HG02970 (cell line): ENCODE data around the gene DOCK7.

Experiments
- ATAC-seq: cut with Tn5 transposase; IDR thresholded peaks from one replicate; pipeline ENCODE4 v1.9.1; 2021; ENCODE audit warnings: mild to moderate bottlenecking, moderate library complexity, moderate number of reproducible peaks; ENCODE audit not compliant: unreplicated experiment, low FRiP score

Gene DOCK7

DNA sequence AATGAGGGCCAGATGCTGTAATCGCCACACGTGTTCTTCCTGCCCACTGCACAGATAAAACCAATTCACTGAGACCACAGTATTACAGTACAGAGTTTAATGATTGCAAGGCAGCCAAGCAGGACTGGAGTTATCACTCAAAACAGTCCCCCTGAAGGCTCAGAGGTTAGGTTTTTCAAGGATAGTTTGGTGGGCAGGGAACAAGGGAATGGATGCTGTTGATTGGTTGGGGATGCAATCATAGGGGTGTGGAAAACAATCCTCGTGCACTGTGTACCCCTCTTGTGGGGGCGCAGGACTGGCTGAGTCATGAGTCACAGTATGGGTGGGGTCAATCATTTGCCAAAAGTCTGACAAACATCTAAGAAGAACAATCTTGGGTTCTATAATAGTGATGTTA, 263.8 kb downstream of the DOCK7 start:
- ATAC-seq = no peak

DNA sequence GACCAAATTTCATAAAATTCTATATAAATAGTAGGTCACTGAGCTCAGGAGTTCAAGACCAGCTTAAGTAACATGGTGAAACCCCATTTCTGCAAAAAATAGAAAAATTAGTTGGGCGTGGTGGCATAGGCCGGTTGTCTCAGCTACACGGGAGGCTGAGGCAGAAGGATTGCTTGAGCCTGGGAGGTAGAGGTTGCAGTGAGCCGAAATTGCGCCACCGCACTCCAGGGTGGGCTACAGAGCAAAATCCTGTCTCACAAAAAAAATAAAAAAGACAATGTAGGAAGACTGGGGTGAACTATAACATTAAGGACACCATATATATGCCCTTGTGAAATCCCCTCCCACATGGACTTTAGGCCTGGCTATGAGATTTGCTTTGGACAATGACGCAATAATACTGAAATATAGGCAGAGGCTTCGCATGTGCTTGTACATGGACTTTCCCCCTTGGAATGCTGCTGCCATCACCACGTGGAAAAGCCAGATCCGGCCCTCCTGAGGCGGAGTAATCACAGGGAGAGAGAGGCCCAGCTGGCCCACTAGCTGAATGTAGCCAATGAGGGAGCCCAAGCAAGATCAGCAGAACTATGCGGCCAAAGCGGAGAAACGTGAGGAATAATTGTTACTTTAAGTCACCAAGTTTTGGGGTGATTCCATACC, 264.5 kb downstream of the DOCK7 start:
- no peak for ATAC-seq

DNA sequence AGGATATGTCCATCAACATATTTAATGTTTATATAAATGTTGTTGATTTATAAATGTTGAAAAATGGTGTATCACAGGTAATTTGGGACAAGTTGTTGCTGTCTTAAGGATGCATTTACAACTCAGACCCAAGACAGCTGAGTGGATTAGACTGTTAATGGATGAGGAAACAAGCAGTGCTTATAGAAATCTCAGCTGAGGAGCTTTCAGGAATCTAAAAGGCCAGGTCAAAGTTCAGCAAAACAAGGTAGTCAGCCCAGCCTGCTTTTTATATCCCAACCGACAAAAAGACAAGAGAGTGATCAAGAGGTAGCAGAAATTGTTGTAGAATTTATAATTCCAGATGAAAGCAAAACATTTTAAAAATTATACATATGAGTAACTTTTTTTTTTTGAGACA, 268.0 kb downstream of the DOCK7 start:
- no peak for ATAC-seq

DNA sequence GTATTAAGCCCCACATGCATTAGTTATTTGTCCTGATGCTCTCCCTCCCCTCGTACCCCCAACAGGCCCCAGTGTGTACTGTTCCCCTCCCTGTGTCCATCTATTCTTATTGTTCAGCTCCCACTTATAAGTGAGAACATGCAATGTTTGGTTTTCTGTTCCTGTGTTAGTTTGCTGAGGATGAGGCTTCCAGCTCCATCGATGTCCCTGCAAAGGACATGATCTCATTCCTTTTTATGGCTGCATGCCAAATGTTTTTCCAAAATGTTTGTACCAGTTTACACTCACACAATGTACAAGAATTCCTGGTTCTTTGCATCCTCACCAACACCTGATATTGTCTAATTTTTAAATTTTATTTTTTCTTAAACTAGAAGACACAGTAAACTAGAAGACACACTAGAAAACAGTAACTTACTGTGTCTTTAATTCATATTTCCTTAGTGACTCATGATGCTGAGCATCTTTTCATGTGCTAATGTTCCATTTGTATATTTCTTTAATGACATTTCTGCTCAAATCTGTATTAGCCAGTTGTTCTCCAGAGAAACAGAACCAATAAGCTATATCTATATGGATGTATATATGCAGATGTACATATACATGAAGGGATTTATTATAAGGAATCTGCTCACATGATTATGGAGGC, 270.7 kb downstream of the DOCK7 start:
- no peak for ATAC-seq

DNA sequence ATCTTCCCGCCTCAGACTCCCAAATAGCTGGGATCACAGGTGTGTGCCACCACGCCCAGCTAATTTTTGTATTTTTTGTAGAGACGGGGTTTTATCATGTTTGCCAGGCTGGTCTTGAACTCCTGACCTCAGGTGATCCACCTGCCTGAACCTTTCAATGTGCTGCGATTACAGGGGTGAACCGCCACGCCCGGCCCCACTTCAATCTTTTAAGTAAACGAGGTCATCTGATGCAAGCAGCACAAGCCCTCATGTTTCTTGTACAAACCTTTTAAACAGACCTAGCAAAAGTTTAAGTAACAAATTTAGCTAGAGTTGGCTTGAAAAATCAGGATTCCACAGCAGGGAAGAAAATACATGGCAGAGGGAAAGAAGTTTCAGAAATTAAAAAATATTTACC, 272.5 kb downstream of the DOCK7 start:
- no peak for ATAC-seq

DNA sequence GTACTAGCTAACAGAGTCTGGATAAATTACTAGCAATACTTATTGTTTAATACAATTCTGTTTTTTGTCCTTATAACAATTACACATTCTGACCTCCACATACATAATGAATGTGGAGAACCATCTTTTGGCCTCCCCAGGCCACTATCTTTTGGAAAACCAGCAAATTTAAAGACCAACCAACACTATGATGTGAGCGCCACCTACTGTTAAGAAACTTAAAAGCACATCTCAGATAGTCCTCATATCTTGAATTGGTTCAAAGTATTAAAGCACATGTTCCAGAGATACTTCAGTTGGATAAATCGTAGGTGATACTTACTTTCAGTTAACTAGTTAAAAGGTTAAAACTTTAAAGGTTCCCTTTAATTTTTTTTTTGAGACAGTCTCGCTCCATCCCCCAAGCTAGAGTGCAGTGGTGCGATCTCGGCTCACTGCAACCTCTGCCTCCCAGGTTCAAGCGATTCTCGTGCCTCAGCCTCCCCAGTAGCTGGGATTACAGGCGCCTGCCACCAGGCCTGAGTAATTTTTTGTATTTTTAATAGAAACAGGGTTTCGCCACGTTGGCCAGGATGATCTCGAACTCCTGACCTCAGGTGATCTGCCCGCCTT, 280.7 kb downstream of the DOCK7 start:
- ATAC-seq = no peak

DNA sequence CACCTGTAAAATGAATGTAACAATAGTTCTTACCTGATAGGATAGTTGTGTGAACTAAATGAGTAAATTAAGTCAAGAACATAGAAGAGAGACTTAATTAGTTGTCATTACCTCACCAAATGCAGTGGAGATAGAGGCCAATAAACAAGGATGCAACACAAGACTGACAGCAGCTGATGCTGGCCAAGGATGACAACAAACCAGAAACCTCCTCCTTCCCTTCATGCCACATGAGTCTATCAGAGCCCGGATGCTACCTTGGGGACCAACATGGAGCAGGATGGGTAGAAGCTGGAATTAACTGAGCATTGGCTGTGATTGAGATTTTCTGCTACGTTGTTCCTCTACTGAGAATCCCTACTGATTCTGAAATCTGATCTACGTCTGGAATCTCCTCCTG, 281.6 kb downstream of the DOCK7 start:
- ATAC-seq = no peak

DNA sequence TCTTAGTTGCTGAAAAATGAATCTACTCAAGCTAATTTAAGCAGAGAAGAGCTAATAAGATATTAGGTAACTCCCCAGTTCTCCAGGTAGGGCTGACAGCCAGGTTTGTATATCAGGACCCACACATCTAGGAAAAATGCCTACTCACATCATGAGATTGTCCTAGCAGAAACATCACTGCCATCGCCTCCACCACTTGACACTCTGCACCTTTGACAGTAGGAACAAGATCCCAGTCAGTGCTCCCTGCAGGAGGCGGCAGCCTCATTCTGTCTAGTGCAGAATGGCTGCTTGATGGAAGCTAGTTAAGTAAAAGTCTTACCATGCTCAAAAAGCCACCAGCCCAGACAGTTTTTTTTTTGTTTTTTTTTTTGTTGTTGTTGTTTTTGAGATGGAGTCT, 282.9 kb downstream of the DOCK7 start:
- ATAC-seq = no peak
